GM12865 (cell line): Measurements from ENCODE around the gene EFCAB11.

Experiments
- DNase-seq: peaks from one replicate; pipeline ENCODE4 v3.0.0; 2010; ENCODE audit warnings: low read depth
- H3K4me3 ChIP-seq: 2 replicates; pipeline ENCODE4 v1.5.1; 2011; ENCODE audit warnings: mild to moderate bottlenecking, low read depth, low read length, control low read depth
- TF ChIP-seq, protein P1 (sequence below): IDR thresholded peaks from 2 replicates; pipeline ENCODE4 v1.5.1; 2011; ENCODE audit warnings: low read length, control low read depth, low read depth, inconsistent platforms; ENCODE audit not compliant: insufficient read depth; ENCODE audit errors: missing control alignments

EFCAB11 gene

DNA sequence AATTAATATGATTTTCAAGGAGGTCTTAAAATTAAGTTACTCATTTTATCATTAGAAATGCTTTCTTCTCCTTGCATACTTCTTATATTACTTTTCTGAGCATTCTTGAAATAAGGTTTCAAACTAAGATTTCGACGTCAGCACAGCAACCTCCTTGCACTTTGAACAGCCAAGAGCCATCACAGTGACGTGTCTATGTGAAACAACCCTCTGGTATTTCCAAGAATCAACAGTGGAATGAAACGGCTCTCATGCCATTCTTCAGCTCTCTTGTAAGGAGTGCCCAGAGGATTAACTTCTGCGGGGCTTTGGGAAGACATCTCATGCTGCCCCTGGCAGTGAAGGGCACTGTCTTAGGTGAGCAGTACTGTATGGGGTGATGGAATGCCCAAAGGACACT is 109.2 kb downstream of the EFCAB11 start:
- H3K4me3 ChIP-seq = no peak overlapping the region
- TF ChIP-seq, protein P1, sequence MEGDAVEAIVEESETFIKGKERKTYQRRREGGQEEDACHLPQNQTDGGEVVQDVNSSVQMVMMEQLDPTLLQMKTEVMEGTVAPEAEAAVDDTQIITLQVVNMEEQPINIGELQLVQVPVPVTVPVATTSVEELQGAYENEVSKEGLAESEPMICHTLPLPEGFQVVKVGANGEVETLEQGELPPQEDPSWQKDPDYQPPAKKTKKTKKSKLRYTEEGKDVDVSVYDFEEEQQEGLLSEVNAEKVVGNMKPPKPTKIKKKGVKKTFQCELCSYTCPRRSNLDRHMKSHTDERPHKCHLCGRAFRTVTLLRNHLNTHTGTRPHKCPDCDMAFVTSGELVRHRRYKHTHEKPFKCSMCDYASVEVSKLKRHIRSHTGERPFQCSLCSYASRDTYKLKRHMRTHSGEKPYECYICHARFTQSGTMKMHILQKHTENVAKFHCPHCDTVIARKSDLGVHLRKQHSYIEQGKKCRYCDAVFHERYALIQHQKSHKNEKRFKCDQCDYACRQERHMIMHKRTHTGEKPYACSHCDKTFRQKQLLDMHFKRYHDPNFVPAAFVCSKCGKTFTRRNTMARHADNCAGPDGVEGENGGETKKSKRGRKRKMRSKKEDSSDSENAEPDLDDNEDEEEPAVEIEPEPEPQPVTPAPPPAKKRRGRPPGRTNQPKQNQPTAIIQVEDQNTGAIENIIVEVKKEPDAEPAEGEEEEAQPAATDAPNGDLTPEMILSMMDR = no peak
- DNase-seq = no peak

DNA sequence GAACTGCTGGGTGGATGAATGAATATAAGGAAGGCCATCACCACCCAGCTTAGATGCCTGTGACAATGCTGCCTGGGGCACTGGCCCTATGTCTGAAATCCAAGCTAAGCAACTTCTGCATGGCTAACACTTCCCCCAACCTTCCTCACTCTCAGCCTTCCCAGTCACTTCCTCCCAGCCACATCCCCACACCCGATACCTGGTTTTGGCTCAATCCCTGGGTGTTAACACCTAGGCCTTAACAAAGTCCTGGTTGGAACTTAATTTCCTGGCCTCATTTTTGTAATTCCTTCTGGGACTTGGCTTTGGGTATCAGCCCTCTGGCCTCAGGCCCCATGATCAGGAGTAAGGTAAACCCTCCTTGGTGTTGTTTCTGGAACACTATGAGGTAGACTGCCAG is 110.0 kb downstream of the EFCAB11 start:
- H3K4me3 ChIP-seq = no peak overlapping the region
- TF ChIP-seq, protein P1 = no peak
- no peak for DNase-seq

DNA sequence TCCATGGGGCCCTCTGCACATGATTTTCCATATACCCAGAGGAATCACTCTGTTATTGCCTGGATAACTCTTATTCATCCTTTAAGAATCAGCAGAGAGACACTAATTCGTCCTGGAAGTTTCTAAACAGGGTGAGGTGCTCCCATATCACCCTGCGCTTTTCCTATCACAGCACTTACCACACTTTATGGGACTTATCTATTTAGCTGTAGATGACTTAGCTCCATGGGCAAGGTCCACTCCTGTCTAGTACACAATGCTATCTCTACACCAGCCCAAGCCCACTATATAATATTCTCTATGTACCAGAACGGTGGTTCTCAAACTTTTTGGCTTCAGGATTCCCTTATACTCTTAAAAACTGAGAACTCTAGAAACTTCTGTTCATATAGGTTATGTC is 111.7 kb downstream of the EFCAB11 start:
- H3K4me3 ChIP-seq = no peak overlapping the region
- TF ChIP-seq, protein P1 = no peak
- no peak for DNase-seq

DNA sequence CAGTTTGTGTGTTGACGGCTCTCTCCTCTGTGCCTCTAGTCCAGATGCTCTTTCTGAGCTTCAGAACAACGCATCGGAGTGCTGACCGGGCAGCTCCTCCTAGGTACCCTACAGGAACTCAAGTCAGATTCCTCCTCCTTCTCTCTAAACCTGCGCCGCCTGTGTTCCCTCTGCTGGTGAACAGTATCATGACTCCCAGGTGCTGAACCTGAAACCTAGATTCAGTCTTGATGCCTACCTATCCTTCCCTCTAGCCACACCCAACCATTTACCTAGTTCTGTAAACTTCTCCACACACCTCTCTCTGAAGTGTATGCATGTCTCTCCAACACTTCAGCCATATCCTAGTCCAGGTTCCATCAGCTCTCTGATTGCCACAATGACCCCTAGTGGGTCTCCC is 112.7 kb downstream of the EFCAB11 start:
- H3K4me3 ChIP-seq = no peak overlapping the region
- DNase-seq = no peak
- TF ChIP-seq, protein P1 = no peak

DNA sequence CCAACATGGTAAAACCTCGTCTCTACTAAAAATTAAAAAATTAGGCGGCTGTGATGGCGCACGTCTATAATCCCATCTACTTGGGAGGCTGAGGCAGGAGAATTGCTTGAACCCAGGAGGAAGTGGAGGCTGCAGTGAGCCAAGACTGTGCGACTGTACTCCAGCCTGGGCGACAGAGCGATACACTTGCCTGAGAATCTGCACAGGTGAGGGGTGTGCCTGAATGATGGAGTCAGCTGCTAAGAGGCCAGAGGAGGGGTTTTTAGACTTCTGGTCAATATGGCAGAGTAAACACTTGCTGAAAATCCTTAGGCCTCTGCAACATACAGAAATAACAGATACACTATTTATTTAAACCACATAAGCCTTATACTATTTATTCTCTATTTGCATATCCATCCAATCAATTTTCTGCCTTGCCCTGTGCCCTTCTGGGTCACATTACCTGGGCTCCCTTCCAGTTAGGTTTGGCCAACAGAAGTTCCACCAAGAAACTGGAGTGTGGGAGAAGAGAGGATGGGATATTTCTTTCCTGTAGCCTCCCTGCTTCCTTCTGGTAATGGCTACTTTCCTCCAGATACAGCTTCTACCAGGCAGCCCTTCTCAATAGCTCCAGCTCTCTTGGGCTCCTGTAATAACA is 117.6 kb downstream of the EFCAB11 start:
- no peak for DNase-seq
- TF ChIP-seq, protein P1 = no peak
- no peak overlapping the region for H3K4me3 ChIP-seq

DNA sequence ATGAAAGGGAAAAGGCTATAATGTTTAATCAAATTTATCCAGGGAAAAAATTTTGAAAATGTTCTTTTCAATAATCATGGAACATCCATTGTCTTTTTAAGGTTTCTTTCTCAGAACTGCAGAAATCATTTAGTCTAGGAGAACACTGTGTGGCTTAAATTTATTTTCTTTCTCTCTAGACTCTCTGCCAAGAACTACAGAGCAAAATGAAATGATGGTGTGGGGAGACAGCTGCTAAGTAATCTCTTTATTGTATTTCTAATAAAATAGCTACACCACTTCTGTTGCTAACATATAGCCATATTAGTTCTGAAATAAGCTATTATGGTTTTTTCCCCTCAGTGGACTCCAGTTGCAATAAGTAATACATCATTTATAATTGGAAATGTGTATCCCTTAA is 120.9 kb downstream of the EFCAB11 start:
- no peak overlapping the region for H3K4me3 ChIP-seq

More for the DNA sequence above, 120.9 kb downstream of the EFCAB11 start:
- TF ChIP-seq, protein P1 = no peak
- DNase-seq = no peak
